ENCODE results near the gene CDH18. TPM values are rescaled to one million over a fixed set of nuclear protein-coding genes. Genes with fewer than 3 reads are reported as not detected.

Gene CDH18
- total RNA-seq, 1 donor from 2014 or later: not detected

- CTCF ChIA-PET: no interaction called here
- intact Hi-C loops (cut with micrococcal nuclease): no loop called here
- H3K4me3 Mint-ChIP-seq: no peak overlapping the region
Measured at GRCh38 chr5:19701731-19702130, 286.3 kb downstream of the CDH18 start.

GRCh38 chr5:19694949-19695611 is 292.9 kb downstream of the CDH18 start:
- POLR2A ChIA-PET: no interaction called here
- CTCF ChIA-PET: no interaction called here
- DNase-seq: no peak
- Mint-ChIP-seq H3K27me3 (no peaks in the 10 kb centered on the region), H3K4me3 (no peak overlapping the region), H3K27ac (no peak overlapping the region), H3K36me3 (ENCODE audit: low read depth) (no peaks in the 10 kb centered on the region), H3K4me1 (no peaks in the 10 kb centered on the region), H3K9me3 (peaks cover 2% of the 10 kb centered on the region)
- ATAC-seq (ENCODE audit: low read depth): no peak
- TF ChIP-seq, protein P1, sequence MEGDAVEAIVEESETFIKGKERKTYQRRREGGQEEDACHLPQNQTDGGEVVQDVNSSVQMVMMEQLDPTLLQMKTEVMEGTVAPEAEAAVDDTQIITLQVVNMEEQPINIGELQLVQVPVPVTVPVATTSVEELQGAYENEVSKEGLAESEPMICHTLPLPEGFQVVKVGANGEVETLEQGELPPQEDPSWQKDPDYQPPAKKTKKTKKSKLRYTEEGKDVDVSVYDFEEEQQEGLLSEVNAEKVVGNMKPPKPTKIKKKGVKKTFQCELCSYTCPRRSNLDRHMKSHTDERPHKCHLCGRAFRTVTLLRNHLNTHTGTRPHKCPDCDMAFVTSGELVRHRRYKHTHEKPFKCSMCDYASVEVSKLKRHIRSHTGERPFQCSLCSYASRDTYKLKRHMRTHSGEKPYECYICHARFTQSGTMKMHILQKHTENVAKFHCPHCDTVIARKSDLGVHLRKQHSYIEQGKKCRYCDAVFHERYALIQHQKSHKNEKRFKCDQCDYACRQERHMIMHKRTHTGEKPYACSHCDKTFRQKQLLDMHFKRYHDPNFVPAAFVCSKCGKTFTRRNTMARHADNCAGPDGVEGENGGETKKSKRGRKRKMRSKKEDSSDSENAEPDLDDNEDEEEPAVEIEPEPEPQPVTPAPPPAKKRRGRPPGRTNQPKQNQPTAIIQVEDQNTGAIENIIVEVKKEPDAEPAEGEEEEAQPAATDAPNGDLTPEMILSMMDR (IDR thresholded peaks at IDR 0.05): no peak
- intact Hi-C loops (cut with micrococcal nuclease): no loop called here

More at GRCh38 chr5:19701731-19702130, 286.3 kb downstream of the CDH18 start:
- H3K4me1 Mint-ChIP-seq: no peaks in the 10 kb centered on the region
- TF ChIP-seq, protein P1 (IDR thresholded peaks at IDR 0.05): no peak
- POLR2A ChIA-PET: no interaction called here
- no peak for DNase-seq
- no peak overlapping the region for H3K27ac Mint-ChIP-seq
- no peak for ATAC-seq (ENCODE audit: low read depth)
- H3K9me3 Mint-ChIP-seq: no peaks in the 10 kb centered on the region
- H3K27me3 Mint-ChIP-seq: no peaks in the 10 kb centered on the region
- no peaks in the 10 kb centered on the region for H3K36me3 Mint-ChIP-seq (ENCODE audit: low read depth)

GRCh38 chr5:19690978-19691377 is 297.0 kb downstream of the CDH18 start:
- ATAC-seq (ENCODE audit: low read depth) (no peak), DNase-seq (no peak)
- H3K9me3 Mint-ChIP-seq: peaks cover 6% of the 10 kb centered on the region
- no peaks in the 10 kb centered on the region for H3K4me1 Mint-ChIP-seq
- intact Hi-C loops (cut with micrococcal nuclease): no loop called here
- no peaks in the 10 kb centered on the region for H3K27me3 Mint-ChIP-seq
- ChIA-PET POLR2A (no interaction called here), CTCF (no interaction called here)
- H3K4me3 Mint-ChIP-seq: no peak overlapping the region
- H3K36me3 Mint-ChIP-seq (ENCODE audit: low read depth): no peaks in the 10 kb centered on the region
- H3K27ac Mint-ChIP-seq: no peak overlapping the region
- TF ChIP-seq, protein P1 (IDR thresholded peaks at IDR 0.05): no peak

DNA sequence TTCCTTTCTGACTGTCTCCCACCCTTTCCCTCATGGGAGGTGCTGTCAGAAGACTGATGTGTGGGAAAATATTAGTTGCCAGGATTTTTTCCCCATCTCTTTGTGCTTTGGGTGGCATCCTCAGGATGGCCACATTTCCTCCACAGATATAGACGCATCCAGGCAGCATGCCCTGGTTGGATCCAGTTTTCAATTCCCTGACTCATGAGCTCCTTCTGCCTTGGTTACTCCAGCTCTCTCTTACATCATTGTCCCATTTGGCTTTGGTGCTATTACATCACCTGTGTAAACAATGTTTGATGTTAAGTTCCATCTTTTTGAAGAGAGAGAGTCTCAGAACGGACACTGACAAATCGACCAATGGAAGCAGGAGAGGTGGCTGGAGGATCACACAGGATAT is 302.5 kb downstream of the CDH18 start:
- Mint-ChIP-seq H3K9me3 (peaks cover 6% of the 10 kb centered on the region), H3K4me3 (no peak overlapping the region), H3K27ac (no peak overlapping the region), H3K4me1 (no peaks in the 10 kb centered on the region), H3K27me3 (no peaks in the 10 kb centered on the region), H3K36me3 (ENCODE audit: low read depth) (no peaks in the 10 kb centered on the region)
- CTCF ChIA-PET: no interaction called here
- TF ChIP-seq, protein P1 (IDR thresholded peaks at IDR 0.05): no peak
- intact Hi-C loops (cut with micrococcal nuclease): no loop called here
- no peak for ATAC-seq (ENCODE audit: low read depth)
- DNase-seq: no peak
- POLR2A ChIA-PET: no interaction called here

DNA sequence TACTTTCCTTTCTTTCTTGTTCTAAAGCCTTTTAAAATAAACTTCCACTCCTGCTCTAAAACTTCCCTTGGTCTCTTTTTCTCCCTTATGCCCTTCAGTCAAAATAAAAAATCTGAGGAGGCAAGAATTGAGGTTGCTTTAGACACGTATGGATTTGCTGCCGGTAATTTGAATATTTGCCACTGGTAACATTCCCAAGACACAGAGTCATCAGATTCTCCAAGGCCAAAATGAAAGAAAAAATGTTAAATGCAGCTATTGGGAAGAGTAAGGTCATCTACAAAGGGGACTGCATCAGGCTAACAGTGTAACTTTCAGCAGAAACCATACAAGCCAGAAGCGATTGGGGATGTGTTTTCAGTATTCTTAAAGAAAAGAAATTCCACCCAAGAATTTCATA is 311.1 kb downstream of the CDH18 start:
- POLR2A ChIA-PET: no interaction called here
- H3K9me3 Mint-ChIP-seq: peaks cover 10% of the 10 kb centered on the region
- H3K36me3 Mint-ChIP-seq (ENCODE audit: low read depth): no peaks in the 10 kb centered on the region
- H3K4me1 Mint-ChIP-seq: no peaks in the 10 kb centered on the region
- H3K27me3 Mint-ChIP-seq: no peaks in the 10 kb centered on the region
- no peak overlapping the region for H3K27ac Mint-ChIP-seq
- CTCF ChIA-PET: no interaction called here
- intact Hi-C loops (cut with micrococcal nuclease): no loop called here
- TF ChIP-seq, protein P1 (IDR thresholded peaks at IDR 0.05): no peak
- DNase-seq: no peak
- no peak overlapping the region for H3K4me3 Mint-ChIP-seq
- no peak for ATAC-seq (ENCODE audit: low read depth)

Measured in activated B cell treated with CpG ODN at 0.5 μM for 24 hours (primary cell).